ENCODE data around the gene PAPPA.

DNA sequence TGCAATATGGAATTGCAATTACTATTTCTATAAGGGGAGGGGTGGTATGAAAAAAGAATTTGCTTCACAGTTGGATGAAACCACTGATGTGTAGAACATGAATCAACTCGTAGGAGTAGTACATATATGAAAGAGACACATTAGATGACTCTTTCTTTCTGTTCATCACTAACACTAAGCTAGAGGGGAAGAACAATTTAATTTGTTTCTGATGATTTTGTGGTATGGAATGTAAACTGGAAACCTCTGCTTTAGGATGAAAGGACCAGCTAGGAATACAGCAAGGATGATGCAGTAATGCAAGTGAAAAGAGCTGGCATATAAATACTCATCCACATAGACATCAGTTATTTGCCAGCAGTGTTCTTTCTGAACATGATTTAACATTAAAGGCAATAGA, 113.4 kb downstream of the PAPPA start:
- TF ChIP-seq, protein P1, sequence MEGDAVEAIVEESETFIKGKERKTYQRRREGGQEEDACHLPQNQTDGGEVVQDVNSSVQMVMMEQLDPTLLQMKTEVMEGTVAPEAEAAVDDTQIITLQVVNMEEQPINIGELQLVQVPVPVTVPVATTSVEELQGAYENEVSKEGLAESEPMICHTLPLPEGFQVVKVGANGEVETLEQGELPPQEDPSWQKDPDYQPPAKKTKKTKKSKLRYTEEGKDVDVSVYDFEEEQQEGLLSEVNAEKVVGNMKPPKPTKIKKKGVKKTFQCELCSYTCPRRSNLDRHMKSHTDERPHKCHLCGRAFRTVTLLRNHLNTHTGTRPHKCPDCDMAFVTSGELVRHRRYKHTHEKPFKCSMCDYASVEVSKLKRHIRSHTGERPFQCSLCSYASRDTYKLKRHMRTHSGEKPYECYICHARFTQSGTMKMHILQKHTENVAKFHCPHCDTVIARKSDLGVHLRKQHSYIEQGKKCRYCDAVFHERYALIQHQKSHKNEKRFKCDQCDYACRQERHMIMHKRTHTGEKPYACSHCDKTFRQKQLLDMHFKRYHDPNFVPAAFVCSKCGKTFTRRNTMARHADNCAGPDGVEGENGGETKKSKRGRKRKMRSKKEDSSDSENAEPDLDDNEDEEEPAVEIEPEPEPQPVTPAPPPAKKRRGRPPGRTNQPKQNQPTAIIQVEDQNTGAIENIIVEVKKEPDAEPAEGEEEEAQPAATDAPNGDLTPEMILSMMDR (conservative IDR thresholded peaks at IDR 0.05; ENCODE audit: low read length): no peak
- TF ChIP-seq EZH2phosphoT487 (IDR thresholded peaks at IDR 0.05; ENCODE audit: borderline replicate concordance, low read depth, low read length): no peak
